Sigmoid colon (tissue), 7 donors: Measurements from ENCODE around the gene SNX33. TPM values are rescaled to one million over a fixed set of nuclear protein-coding genes. Genes with fewer than 3 reads are reported as not detected.

Experiments used
- DNase-seq: peaks from one replicate; pipeline ENCODE4 v3.0.0-alpha.2; 2019
- H3K27ac ChIP-seq, 4 donors: fragments of 200-600 bp; sonication (generic); one replicate each; pipeline ENCODE4 v1.5.1; 2016 to 2019; ENCODE audit warnings: mild to moderate bottlenecking in 1 of 4
- H3K27me3 ChIP-seq, 3 donors: fragments of 200-600 bp; sonication (generic); one replicate each; pipeline ENCODE4 v1.5.1; 2019; ENCODE audit warnings: mild to moderate bottlenecking in 1 of 3
- H3K36me3 ChIP-seq, 4 donors: fragments of 200-600 bp; sonication (generic); one replicate each; pipeline ENCODE4 v1.5.1; 2016 to 2019
- H3K4me1 ChIP-seq, 4 donors: fragments of 200-600 bp; sonication (generic); one replicate each; pipeline ENCODE4 v1.5.1; 2017 to 2019
- H3K4me3 ChIP-seq, 4 donors: fragments of 200-600 bp; sonication (generic); one replicate each; pipeline ENCODE4 v1.5.1; 2017 to 2019; ENCODE audit warnings: mild to moderate bottlenecking in 2 of 4, moderate library complexity in 1 of 4
- H3K9me3 ChIP-seq, 4 donors: fragments of 200-600 bp in 3 of 4; sonication (generic) in 3 of 4; one replicate each; pipeline versions ENCODE4 v1.5.1 to v1.6.1; 2013 to 2019
- EP300 ChIP-seq, 4 donors: sonication (generic); formaldehyde crosslinking; IDR thresholded peaks; one replicate each; pipeline ENCODE4 v1.6.1; 2017; ENCODE audit warnings: antibody characterized with exemption in 4 of 4
- POLR2A ChIP-seq, 2 donors: fragments of 450-650 bp; IDR thresholded peaks; one replicate each; pipeline ENCODE4 v1.6.1; 2016; ENCODE audit warnings: antibody characterized with exemption in 2 of 2, mild to moderate bottlenecking in 2 of 2, moderate library complexity in 2 of 2
- POLR2AphosphoS5 ChIP-seq, 4 donors: sonication (generic); formaldehyde crosslinking; IDR thresholded peaks; one replicate each; pipeline ENCODE4 v1.6.1; 2017; ENCODE audit warnings: antibody characterized with exemption in 4 of 4
- WGBS, 2 donors: extraction: QIAGEN DNeasy Blood & Tissue Kit; methylation state at CpG; one replicate each; pipeline ENCODE4 v1.1.7; 2013; 5-methylcytosine and 5-hydroxymethylcytosine counted together
- intact Hi-C: fragments of 100-400 bp; cut with DNase I; formaldehyde crosslinking; loops from one replicate; pipeline ENCODE4 v1.15.1; 2023
- polyA plus RNA-seq, 3 donors: library from polyadenylated mRNA; stranded (reverse); fragments of 200-250 nt; gene quantifications; one replicate each; pipeline ENCODE4 v1.2.3, GENCODE V29; 2013
- total RNA-seq, 4 donors: library from RNA; depleted of rRNA; stranded (reverse); fragments of >200 nt; gene quantifications; one replicate each; pipeline ENCODE4 v1.1.0, GENCODE V29; 2016
- TF ChIP-seq, protein P1 (sequence below), 4 experiments: fragments of 450-650 bp in 3 of 4; fragments of 200-600 bp in 1 of 4; IDR thresholded peaks; one replicate each; pipeline ENCODE4 v1.5.1; 2016 to 2019; ENCODE audit warnings: antibody characterized with exemption in 4 of 4, mild to moderate bottlenecking in 3 of 4, moderate library complexity in 2 of 4
- donor health status: healthy with polysubstance abuse.
- donor health status: Bipolar disorder and iron deficiency.
- donor health status: healthy.

The SNX33 gene, protein sequence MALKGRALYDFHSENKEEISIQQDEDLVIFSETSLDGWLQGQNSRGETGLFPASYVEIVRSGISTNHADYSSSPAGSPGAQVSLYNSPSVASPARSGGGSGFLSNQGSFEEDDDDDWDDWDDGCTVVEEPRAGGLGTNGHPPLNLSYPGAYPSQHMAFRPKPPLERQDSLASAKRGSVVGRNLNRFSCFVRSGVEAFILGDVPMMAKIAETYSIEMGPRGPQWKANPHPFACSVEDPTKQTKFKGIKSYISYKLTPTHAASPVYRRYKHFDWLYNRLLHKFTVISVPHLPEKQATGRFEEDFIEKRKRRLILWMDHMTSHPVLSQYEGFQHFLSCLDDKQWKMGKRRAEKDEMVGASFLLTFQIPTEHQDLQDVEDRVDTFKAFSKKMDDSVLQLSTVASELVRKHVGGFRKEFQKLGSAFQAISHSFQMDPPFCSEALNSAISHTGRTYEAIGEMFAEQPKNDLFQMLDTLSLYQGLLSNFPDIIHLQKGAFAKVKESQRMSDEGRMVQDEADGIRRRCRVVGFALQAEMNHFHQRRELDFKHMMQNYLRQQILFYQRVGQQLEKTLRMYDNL
- total RNA-seq (10 to 100 TPM; 20.1 to 32.7 (median 25.8) TPM), polyA plus RNA-seq (10 to 100 TPM in 2 of 3 donors, 1 to 10 TPM in 1; 9.0 to 20.9 (median 12.7) TPM)

DNA sequence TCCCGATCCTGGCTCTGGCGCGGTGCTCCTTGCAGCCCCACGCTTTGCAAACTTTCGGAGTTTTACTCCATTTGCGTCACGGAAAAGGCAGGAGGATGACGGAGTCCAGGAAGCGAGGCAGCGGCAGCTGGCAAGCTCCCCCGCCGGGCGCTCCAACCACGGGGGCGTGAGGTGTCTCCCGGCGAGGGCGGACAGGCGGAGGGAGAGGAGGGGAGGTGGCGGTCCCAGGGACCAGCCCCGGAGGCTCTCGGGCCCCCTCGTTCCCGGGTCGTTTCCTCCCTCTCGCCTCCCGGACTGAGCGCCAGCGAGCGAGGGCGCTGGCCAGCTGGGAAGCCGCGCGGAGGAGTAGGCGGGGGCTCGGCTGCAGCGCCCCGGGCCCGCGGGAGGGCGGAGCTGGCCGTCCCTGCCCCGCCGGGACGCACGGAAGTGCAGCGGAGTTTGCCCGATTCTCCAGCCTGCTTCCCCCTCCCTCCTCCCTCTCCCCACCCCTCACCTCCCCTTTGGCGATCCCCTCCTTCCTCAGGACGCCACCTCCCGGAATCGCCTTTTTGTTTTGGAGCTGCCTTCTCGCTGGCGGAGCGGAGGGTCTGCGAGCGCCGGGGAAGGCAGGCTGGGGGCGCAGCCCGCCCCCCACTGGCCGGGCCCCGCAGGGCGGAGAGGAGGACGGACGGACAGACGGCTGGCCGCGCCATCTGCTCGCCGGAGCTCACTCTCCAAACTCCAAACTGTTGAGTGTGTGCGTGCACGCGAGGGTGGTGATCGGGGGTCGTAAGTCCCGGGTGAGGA is at the start of gene SNX33:
TSS of gene SNX33 (plus strand) at position 543 of the 786 bp plus-strand sequence. CDS start 1,191 bp downstream, outside the sequence.
- WGBS, 2 donors, result 0 to 1% methylated on average over 76 of the region's 76 CpGs
- H3K27ac ChIP-seq, result peak within 1 kb of the TSS; percentile 94 to 98 (median 97)
- peak within 1 kb of the TSS; percentile 77 to 87 (median 78) for H3K4me3 ChIP-seq
- no peaks in the 10 kb centered on the region for H3K9me3 ChIP-seq
- peak; percentile 94 for DNase-seq
- H3K4me1 ChIP-seq, result peaks cover 0 to 53% (median 50%) of the 10 kb centered on the region in 4 donors
- no peaks in the 10 kb centered on the region for H3K27me3 ChIP-seq
- TF ChIP-seq POLR2AphosphoS5 (IDR thresholded peaks at IDR 0.05), result peak; percentile 28 to 82 (median 72)
- TF ChIP-seq POLR2A (IDR thresholded peaks at IDR 0.05), result peak; percentile 11 to 33
- TF ChIP-seq EP300 (IDR thresholded peaks at IDR 0.05), result peak in 1 of 4 donors; percentile 61
- TF ChIP-seq, protein P1, sequence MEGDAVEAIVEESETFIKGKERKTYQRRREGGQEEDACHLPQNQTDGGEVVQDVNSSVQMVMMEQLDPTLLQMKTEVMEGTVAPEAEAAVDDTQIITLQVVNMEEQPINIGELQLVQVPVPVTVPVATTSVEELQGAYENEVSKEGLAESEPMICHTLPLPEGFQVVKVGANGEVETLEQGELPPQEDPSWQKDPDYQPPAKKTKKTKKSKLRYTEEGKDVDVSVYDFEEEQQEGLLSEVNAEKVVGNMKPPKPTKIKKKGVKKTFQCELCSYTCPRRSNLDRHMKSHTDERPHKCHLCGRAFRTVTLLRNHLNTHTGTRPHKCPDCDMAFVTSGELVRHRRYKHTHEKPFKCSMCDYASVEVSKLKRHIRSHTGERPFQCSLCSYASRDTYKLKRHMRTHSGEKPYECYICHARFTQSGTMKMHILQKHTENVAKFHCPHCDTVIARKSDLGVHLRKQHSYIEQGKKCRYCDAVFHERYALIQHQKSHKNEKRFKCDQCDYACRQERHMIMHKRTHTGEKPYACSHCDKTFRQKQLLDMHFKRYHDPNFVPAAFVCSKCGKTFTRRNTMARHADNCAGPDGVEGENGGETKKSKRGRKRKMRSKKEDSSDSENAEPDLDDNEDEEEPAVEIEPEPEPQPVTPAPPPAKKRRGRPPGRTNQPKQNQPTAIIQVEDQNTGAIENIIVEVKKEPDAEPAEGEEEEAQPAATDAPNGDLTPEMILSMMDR (IDR thresholded peaks at IDR 0.05), result peak; percentile 38 to 63 (median 52)
- no peaks in the 10 kb centered on the region for H3K36me3 ChIP-seq
- intact Hi-C loops, result loop anchor here (5.0 kb wide), 1 partner anchor 90 kb away; no protein-coding TSS in a partner anchor

DNA sequence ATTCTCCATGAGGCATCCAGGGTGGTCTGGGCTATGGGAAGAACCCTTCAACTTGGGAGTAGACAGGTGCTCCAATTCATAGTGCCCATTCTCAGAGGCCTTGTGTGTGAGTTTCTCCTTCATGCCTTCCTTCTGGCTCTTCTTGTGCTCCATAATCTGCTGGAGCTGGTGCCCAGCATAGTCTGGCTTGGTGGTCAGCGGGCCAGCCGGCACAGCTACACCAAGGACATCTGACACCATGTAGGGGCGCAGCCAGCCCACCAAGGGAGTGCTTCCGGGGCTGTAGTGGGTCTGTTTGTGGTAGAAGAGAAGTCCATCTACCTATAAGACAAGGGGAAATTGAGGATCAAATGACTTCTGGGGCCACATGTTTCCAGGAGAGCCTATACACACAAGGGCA is 49.4 kb upstream of the SNX33 start:
- Histone ChIP-seq H3K27me3 (no peaks in the 10 kb centered on the region), H3K27ac (peak overlapping the region in 2 of 4 donors; percentile 66 to 70), H3K9me3 (no peaks in the 10 kb centered on the region), H3K4me3 (no peak overlapping the region), H3K36me3 (peaks cover 13 to 93% (median 23%) of the 10 kb centered on the region in 4 donors), H3K4me1 (peaks cover 0 to 7% (median 3%) of the 10 kb centered on the region in 4 donors)
- intact Hi-C loops, result no loop called here
- TF ChIP-seq, protein P1 (IDR thresholded peaks at IDR 0.05), result no peak
- TF ChIP-seq EP300 (IDR thresholded peaks at IDR 0.05), result no peak
- no peak for TF ChIP-seq POLR2A (IDR thresholded peaks at IDR 0.05)
- no peak for TF ChIP-seq POLR2AphosphoS5 (IDR thresholded peaks at IDR 0.05)
- no peak for DNase-seq
- WGBS, 2 donors, result 95 to 97% methylated on average over 4 of the region's 4 CpGs

DNA sequence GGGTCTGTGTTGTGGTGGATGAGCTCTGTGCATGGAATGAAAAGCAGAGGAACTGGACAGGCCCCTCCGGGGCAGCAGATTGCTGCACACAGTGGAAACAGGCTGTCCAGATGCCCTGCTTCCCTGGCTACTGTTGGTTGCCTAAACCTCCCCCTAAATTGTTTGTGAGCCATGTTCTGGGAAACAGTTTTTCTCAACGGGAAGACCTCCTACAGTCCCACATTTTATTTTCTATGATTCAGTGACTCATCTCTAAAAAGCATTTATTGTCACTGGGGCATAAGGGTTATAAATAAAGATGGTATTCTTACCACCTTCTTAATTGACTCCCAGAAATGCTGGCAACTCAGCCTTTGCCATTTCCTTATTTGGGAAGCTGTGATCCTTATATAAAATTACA is 48.3 kb upstream of the SNX33 start:
- peaks cover 13 to 93% (median 23%) of the 10 kb centered on the region in 4 donors for H3K36me3 ChIP-seq
- H3K4me1 ChIP-seq, result peaks cover 0 to 7% (median 3%) of the 10 kb centered on the region in 4 donors
- intact Hi-C loops, result no loop called here
- no peaks in the 10 kb centered on the region for H3K27me3 ChIP-seq
- H3K4me3 ChIP-seq, result no peak overlapping the region
- peak overlapping the region in 3 of 4 donors; percentile 60 to 70 (median 66) for H3K27ac ChIP-seq
- 64 to 72% methylated on average over 2 of the region's 2 CpGs for WGBS, 2 donors
- no peak for DNase-seq
- TF ChIP-seq POLR2A (IDR thresholded peaks at IDR 0.05), result no peak
- no peak for TF ChIP-seq EP300 (IDR thresholded peaks at IDR 0.05)
- TF ChIP-seq POLR2AphosphoS5 (IDR thresholded peaks at IDR 0.05), result no peak
- TF ChIP-seq, protein P1 (IDR thresholded peaks at IDR 0.05), result no peak
- H3K9me3 ChIP-seq, result no peaks in the 10 kb centered on the region

DNA sequence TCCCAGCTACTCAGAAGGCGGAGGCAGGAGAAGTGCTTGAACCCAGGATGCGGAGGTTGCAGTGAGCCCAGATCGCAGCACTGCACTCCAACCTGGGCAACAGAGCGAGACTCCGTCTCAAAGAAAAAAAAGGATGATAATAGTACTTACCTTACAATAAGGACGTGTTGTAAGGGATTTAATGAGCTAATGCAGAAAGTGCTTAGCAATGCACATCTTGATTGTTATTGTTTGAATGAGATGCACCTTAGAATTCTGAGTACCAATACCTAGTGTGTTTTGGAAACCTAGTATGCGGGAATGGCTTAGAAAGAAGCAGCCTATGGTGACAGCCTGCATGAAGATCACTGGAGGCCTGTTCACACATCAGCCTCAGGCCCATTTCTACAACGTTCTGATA is 41.7 kb upstream of the SNX33 start:
- DNase-seq, result no peak
- Histone ChIP-seq H3K4me3 (no peak overlapping the region), H3K27me3 (no peaks in the 10 kb centered on the region), H3K9me3 (no peaks in the 10 kb centered on the region), H3K4me1 (no peaks in the 10 kb centered on the region), H3K36me3 (peaks cover 13 to 98% (median 38%) of the 10 kb centered on the region in 4 donors), H3K27ac (no peak overlapping the region)
- intact Hi-C loops, result no loop called here
- 93 to 94% methylated on average over 8 of the region's 8 CpGs for WGBS, 2 donors
- TF ChIP-seq EP300 (IDR thresholded peaks at IDR 0.05) (no peak), POLR2A (IDR thresholded peaks at IDR 0.05) (no peak), POLR2AphosphoS5 (IDR thresholded peaks at IDR 0.05) (no peak)
- TF ChIP-seq, protein P1 (IDR thresholded peaks at IDR 0.05), result no peak
